Esophagus squamous epithelium (tissue), 5 donors: ENCODE results near the gene PDE9A. TPM values are rescaled to one million over a fixed set of nuclear protein-coding genes. Genes with fewer than 3 reads are reported as not detected.
A peak's percentile ranks its signal among the peaks of the same experiment; 100 is the strongest.

Experiments used
- DNase-seq: peaks from one replicate; lab custom pipeline; 2025; lab: John Stamatoyannopoulos, UW
- H3K27ac ChIP-seq, 4 donors: fragments of 200-600 bp; sonication (generic); one replicate each; pipeline ENCODE4 v1.5.1; 2016 to 2019; ENCODE audit warnings: mild to moderate bottlenecking in 1 of 4
- H3K27me3 ChIP-seq, 4 donors: fragments of 200-600 bp; sonication (generic); 1 replicate in 3 of 4; 2 replicates in 1 of 4; pipeline versions ENCODE4 v1.5.1 to v1.6.0; 2017 to 2021; ENCODE audit warnings: antibody characterized with exemption in 1 of 4
- H3K36me3 ChIP-seq, 3 donors: fragments of 200-600 bp; sonication (generic); one replicate each; pipeline ENCODE4 v1.5.1; 2016 to 2019
- H3K4me1 ChIP-seq, 3 donors: fragments of 200-600 bp; sonication (generic); one replicate each; pipeline ENCODE4 v1.5.1; 2017 to 2019
- H3K4me3 ChIP-seq, 4 donors: fragments of 200-600 bp; sonication (generic); 1 replicate in 3 of 4; 2 replicates in 1 of 4; pipeline ENCODE4 v1.5.1; 2016 to 2019; ENCODE audit warnings: mild to moderate bottlenecking in 2 of 4, moderate library complexity in 1 of 4
- H3K9me3 ChIP-seq, 3 donors: fragments of 200-600 bp; sonication (generic); one replicate each; pipeline ENCODE4 v1.5.1; 2016 to 2019
- POLR2A ChIP-seq, 4 donors: fragments of 450-650 bp; IDR thresholded peaks; one replicate each; pipeline ENCODE4 v1.6.1; 2017; ENCODE audit warnings: antibody characterized with exemption in 4 of 4, mild to moderate bottlenecking in 4 of 4, moderate library complexity in 3 of 4
- WGBS, 2 donors: methylation state at CpG; one replicate each; pipeline ENCODE4 v1.1.5; 2018; 5-methylcytosine and 5-hydroxymethylcytosine counted together
- intact Hi-C: fragments of 100-400 bp; cut with DNase I; formaldehyde crosslinking; loops from one replicate; pipeline ENCODE4 v1.15.0; 2022
- total RNA-seq, 4 donors: library from RNA; depleted of rRNA; stranded (reverse); fragments of >200 nt; gene quantifications; one replicate each; pipeline ENCODE4 v1.1.0, GENCODE V29; 2016
- TF ChIP-seq, protein P1 (sequence below), 6 experiments: fragments of 450-650 bp in 4 of 6; fragments of 200-600 bp in 2 of 6; sonication (generic) in 2 of 6; IDR thresholded peaks; one replicate each; pipeline ENCODE4 v1.5.1; 2016 to 2019; ENCODE audit warnings: antibody characterized with exemption in 6 of 6, mild to moderate bottlenecking in 4 of 6, moderate library complexity in 4 of 6
- donor health status: DM: yes; HTN: yes; CAD: no.

Gene PDE9A
- total RNA-seq, 4 donors from 2014 or later: 0.61 to 2.9 (median 1.8) TPM

DNA sequence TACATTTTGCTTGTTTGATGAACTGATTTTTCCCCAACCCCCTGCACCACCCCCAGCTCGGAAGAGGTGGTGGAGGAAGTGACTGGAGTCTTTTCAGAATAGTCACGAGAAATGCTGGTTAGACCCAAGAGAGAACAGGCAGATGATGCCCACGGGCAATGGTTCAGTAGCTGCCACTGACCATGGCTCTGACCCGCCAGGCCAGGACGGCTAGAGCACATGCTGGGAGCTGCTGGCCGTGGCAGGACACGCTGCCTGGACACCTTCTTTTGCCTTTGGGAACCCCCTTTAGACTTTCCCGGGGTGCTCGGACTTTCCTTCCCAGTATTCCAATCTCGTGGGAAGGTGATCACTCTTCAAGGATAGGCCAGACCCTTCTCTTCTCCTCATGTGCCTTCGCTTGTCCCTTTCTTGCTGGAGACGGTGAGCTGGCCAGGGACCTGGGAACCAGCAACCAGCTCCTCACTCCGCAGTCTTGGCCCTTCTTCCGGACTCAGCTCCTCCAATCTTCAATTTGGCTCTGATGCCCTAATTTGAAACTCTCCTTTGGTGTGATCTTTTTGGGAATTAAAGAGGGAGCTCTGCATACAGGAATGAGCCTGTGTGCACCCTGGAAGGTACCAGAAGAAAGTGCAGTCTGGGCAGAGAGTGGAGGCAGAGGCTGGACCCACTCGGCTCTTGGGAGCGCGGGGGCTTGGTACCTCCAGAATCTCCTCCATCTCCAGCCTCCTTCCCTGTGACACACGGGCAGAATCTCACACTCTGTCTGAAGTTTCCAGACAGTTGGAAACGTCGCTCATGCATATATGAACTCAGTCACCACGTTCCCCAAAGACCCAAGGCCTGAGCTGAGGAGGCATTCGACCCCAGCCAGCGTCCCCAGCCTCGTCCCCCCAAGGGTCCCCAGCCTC lies 4.0 kb upstream of the PDE9A start:
- no peak for DNase-seq
- intact Hi-C loops: no loop called here
- WGBS, 2 donors: 86 to 94% methylated on average over 11 to 17 of the region's 24 CpGs
- Histone ChIP-seq H3K9me3 (no peaks in the 10 kb centered on the region), H3K4me1 (peaks cover 5 to 22% (median 12%) of the 10 kb centered on the region in 3 donors), H3K27me3 (peaks cover 0 to 33% (median 3%) of the 10 kb centered on the region in 4 donors), H3K27ac (no peak overlapping the region), H3K36me3 (no peaks in the 10 kb centered on the region), H3K4me3 (no peak overlapping the region)
- TF ChIP-seq POLR2A (IDR thresholded peaks at IDR 0.05): no peak
- TF ChIP-seq, protein P1, sequence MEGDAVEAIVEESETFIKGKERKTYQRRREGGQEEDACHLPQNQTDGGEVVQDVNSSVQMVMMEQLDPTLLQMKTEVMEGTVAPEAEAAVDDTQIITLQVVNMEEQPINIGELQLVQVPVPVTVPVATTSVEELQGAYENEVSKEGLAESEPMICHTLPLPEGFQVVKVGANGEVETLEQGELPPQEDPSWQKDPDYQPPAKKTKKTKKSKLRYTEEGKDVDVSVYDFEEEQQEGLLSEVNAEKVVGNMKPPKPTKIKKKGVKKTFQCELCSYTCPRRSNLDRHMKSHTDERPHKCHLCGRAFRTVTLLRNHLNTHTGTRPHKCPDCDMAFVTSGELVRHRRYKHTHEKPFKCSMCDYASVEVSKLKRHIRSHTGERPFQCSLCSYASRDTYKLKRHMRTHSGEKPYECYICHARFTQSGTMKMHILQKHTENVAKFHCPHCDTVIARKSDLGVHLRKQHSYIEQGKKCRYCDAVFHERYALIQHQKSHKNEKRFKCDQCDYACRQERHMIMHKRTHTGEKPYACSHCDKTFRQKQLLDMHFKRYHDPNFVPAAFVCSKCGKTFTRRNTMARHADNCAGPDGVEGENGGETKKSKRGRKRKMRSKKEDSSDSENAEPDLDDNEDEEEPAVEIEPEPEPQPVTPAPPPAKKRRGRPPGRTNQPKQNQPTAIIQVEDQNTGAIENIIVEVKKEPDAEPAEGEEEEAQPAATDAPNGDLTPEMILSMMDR (IDR thresholded peaks at IDR 0.05): no peak

DNA sequence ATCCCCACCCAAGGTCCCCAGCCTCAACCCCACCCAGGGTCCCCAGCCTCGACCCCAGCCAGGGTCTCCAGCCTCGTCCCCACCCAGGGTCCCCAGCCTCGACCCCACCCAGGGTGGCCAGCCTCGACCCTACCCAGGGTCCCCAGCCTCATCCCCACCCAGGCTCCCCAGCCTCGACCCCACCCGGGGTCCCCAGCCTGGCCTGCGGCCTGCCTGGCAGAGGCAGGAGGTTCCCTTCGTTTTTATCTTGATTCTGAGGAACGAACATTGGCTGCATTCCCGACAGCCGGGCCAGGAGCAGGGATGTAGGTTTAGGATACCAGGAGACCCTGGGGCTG lies 3.4 kb upstream of the PDE9A start:
- no peak for DNase-seq
- WGBS, 2 donors: 80% methylated on average over 1 of the region's 11 CpGs; no CpG with 5 or more reads in 1 of the 2 donors
- intact Hi-C loops: no loop called here

DNA sequence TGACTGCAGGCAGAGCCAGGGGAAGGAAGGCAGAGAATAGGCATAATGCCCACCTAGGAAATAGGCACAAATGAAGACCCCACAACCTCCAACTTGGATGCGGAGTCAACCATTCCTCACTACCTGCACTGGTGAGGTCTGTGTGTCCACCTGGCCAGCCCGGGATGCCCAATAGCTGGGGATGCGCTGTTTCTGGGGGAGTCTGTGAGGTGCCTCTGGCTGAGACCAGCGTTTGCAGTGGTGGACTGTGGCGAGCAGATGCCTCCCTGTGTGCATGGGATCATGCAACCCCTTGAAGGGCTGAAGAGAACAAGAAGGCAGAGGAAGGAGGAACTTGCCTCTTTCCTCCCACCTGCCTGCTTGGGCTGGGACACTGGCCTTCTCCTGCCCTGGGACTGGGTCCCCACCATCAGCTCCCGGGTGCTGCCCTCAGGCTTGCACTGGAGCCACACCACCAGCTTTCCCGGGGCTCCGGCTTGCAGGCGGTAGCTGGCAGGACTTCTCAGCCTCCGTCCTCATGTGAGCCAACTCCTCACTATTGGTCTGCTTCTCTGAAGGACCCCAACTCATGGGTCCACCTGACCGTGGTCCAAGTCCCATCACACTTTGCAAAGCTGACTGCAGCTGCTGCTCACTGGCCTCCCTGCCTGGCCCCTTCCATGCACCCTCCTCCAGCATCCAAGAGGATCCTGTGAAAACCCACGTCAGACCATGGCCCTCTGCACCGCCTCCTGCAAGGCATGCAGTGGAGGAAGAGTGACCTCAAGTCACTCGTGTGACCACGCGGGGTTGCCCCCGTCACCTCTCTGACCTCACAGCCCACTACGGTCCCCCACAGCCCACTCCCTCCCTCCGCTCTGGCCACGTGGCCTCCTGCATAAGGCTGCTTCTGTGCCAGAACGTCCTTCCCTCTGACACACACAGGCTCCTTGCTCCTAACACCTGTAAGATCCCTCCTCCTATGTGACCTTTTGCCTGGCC lies 2.7 kb upstream of the PDE9A start:
- Histone ChIP-seq H3K27me3 (peaks cover 2 to 46% (median 7%) of the 10 kb centered on the region in 4 donors), H3K4me1 (peaks cover 9 to 36% (median 26%) of the 10 kb centered on the region in 3 donors), H3K4me3 (no peak overlapping the region), H3K27ac (no peak overlapping the region), H3K9me3 (no peaks in the 10 kb centered on the region), H3K36me3 (no peaks in the 10 kb centered on the region)
- intact Hi-C loops: no loop called here
- TF ChIP-seq POLR2A (IDR thresholded peaks at IDR 0.05): no peak
- TF ChIP-seq, protein P1 (IDR thresholded peaks at IDR 0.05): no peak
- DNase-seq: no peak
- WGBS, 2 donors: 78 to 80% methylated on average over 9 to 17 of the region's 21 CpGs

More for the DNA sequence above, 3.4 kb upstream of the PDE9A start:
- peaks cover 2 to 39% (median 6%) of the 10 kb centered on the region in 4 donors for H3K27me3 ChIP-seq
- TF ChIP-seq, protein P1 (IDR thresholded peaks at IDR 0.05): no peak
- no peak for TF ChIP-seq POLR2A (IDR thresholded peaks at IDR 0.05)
- no peak overlapping the region for H3K27ac ChIP-seq
- H3K4me1 ChIP-seq: peaks cover 9 to 29% (median 18%) of the 10 kb centered on the region in 3 donors
- no peak overlapping the region for H3K4me3 ChIP-seq
- no peaks in the 10 kb centered on the region for H3K36me3 ChIP-seq
- no peaks in the 10 kb centered on the region for H3K9me3 ChIP-seq

DNA sequence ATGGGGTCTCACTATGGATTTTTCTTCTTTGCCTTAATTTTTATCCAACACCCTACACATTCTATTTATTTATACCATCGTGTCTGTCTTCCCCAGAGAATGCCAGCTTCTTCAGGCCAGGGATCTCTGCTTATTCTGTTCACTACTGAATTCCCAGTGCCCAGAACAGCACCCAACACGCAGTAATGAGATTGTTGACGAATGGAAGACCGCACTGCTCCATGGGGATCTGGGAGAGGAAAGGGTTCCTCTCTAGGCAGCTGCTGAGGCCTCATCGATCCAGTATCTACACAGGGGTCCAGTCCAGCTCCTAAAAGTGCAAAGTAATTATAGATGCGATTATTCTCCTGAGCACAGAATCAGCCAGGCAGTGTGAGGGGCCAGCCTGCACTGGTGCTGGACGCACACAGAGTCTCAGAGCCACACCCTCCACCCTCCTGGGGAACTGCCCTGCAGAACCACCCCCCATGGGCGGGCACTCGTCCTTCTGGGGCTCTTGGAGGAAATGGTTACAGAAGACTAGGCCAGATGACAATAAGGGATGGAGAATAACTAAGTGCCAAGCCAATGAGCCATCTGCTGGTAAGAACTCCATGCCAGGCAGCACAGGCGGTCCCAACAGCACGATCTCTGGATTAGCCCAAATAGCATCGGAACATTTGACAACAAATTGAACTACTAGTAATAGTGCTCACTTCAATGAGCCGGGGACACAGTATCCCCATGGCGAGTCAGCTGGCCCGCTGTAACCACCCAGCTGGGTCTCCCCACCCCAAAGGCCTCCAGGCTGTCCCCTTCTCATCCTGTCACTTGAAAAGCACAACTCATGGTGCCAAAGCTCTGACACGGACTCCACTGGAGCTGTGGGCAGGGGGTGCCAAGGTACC lies 1.7 kb upstream of the PDE9A start:
- Histone ChIP-seq H3K9me3 (no peaks in the 10 kb centered on the region), H3K27ac (peak overlapping the region in 2 of 4 donors; percentile 79 to 80), H3K4me3 (no peak overlapping the region), H3K36me3 (no peaks in the 10 kb centered on the region), H3K27me3 (peaks cover 2 to 56% (median 7%) of the 10 kb centered on the region in 4 donors), H3K4me1 (peaks cover 9 to 46% (median 31%) of the 10 kb centered on the region in 3 donors)
- no peak for TF ChIP-seq POLR2A (IDR thresholded peaks at IDR 0.05)
- TF ChIP-seq, protein P1 (IDR thresholded peaks at IDR 0.05): no peak
- WGBS, 2 donors: 50 to 72% methylated on average over 7 to 13 of the region's 16 CpGs
- intact Hi-C loops: no loop called here
- DNase-seq: no peak
